RWPE1 (cell line): ENCODE results near the gene SPANXB1.
"Not testable (repeated sequence)": the region's sequence is repeated elsewhere in the genome, so short reads cannot be mapped to it uniquely, and the experiment has no call there.

Experiments used
- CTCF ChIA-PET: fragments of 350-600 bp; sonication (Branson Sonifier 250); formaldehyde crosslinking; extraction: SDS; loops from one replicate; lab custom pipeline; 2021; lab: Yijun Ruan, JAX
- POLR2A ChIA-PET: fragments of 400-600 bp; formaldehyde crosslinking; extraction: SDS; loops from one replicate; lab custom pipeline; 2020; ENCODE audit warnings: antibody characterized with exemption; ENCODE audit not compliant: low non-redundant PET; lab: Yijun Ruan, JAX
- DNase-seq: peaks from one replicate; pipeline ENCODE4 v3.0.0; 2012; ENCODE audit warnings: low spot score
- H3K27ac ChIP-seq: fragments of 450-650 bp; 2 replicates; pipeline ENCODE4 v1.5.1; 2017
- TF ChIP-seq, protein P1 (sequence below): fragments of 450-650 bp; conservative IDR thresholded peaks from 2 replicates; pipeline ENCODE4 v1.5.1; 2017; ENCODE audit warnings: low read depth, mild to moderate bottlenecking

Gene SPANXB1, protein sequence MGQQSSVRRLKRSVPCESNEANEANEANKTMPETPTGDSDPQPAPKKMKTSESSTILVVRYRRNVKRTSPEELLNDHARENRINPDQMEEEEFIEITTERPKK

DNA sequence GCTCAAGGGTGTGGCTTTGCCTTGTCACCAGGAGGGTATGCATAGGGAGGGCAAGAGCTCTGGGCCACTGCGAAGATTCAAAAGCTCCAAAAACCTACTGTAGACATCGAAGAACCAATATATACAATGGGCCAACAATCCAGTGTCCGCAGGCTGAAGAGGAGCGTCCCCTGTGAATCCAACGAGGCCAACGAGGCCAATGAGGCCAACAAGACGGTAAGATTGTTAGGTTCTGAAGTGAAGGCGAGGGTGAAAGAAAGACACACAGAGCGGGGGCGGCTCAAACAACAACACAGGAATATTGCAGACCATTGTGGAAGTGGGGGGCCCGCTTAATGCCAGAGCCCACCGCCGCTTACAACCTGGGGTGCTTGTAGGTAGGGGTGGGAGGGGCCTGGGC lies at the start of gene SPANXB1:
SPANXB1 (plus strand) TSS at position 27 of the 400 bp plus-strand sequence; CDS start at position 127, 100 bp downstream.
- POLR2A ChIA-PET, CTCF ChIA-PET, DNase-seq, H3K27ac ChIP-seq: not testable (repeated sequence)

DNA sequence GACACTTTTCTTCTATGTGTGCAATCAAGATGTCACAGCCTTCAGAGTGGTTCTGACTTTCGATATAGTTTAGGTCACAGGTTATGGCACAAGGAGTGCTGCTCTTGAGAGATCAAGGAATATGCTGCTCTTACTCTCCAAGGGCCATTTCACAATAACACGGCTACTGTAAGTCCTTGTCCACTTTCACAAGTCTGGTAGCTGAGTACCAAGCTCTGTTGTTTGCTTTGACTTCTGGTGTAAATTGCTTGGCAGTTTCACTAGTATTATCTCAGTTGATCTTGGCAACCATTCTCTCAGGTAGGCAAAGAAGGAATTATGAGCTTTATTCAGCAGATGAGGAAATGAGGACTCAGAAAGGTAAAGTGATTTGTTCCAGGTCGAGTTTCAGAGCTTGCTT lies 35.4 kb upstream of the SPANXB1 start:
- CTCF ChIA-PET = no interaction called here
- TF ChIP-seq, protein P1, sequence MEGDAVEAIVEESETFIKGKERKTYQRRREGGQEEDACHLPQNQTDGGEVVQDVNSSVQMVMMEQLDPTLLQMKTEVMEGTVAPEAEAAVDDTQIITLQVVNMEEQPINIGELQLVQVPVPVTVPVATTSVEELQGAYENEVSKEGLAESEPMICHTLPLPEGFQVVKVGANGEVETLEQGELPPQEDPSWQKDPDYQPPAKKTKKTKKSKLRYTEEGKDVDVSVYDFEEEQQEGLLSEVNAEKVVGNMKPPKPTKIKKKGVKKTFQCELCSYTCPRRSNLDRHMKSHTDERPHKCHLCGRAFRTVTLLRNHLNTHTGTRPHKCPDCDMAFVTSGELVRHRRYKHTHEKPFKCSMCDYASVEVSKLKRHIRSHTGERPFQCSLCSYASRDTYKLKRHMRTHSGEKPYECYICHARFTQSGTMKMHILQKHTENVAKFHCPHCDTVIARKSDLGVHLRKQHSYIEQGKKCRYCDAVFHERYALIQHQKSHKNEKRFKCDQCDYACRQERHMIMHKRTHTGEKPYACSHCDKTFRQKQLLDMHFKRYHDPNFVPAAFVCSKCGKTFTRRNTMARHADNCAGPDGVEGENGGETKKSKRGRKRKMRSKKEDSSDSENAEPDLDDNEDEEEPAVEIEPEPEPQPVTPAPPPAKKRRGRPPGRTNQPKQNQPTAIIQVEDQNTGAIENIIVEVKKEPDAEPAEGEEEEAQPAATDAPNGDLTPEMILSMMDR = no peak
- POLR2A ChIA-PET = no interaction called here

DNA sequence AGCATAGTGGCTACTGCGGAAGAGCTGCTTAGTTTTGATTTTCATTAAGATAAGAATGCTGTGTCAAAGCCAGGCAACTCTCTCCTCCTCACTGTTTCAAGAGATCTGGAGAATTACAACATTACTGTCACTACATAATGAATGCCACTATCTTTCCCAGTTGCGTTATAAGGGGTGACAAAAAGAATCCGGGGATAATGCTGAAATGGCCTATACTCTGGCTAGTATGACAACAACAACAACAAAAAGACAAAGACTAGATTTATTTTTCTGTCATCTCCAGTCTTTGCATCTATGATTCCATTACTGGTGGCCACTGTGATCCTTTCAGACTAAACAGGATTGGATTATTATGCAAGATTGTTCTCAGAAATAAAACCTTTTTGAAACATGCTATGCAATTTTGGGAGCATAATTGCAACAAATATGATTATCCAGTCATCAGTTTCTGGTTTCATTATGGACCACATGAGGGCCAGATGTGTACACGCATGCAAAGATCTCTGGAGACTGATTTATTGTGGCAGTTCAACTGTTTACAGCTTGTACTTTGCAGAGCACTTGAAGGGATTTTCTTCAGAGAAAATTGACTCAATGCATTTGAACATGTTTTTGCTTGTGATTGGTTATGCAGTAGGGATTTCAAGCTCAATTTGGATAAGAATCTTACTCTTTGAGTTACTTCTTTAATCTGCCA lies 31.1 kb upstream of the SPANXB1 start:
- ChIA-PET POLR2A (no interaction called here), CTCF (interaction anchor here (0.6 kb wide), 1 partner anchor 970 kb away, joined by 7 read pairs; no protein-coding TSS in a partner anchor)
- no peak overlapping the region for H3K27ac ChIP-seq
- TF ChIP-seq, protein P1 = no peak
- DNase-seq = no peak

More for the DNA sequence above, 35.4 kb upstream of the SPANXB1 start:
- no peak overlapping the region for H3K27ac ChIP-seq
- no peak for DNase-seq

DNA sequence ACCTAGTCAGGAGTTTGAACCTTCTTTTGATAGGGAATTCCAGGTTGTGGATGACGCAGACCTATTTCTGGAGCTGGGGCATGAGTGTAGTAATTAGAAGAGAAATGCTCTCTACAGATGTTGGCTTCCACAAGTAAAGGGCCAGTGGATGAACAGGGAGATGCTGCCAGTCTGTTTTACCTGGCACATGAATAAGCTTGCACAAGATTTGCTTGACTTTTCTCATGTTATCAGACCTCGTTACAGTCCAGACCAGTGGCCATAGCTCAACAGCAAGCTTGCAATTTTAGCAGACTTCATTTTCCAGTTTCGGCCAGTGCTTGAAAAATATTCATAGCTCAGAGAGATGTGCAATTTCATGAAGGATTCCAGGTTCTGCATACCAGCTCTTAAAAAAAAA lies 26.9 kb upstream of the SPANXB1 start:
- CTCF ChIA-PET = no interaction called here
- TF ChIP-seq, protein P1 = no peak
- POLR2A ChIA-PET = no interaction called here
- no peak overlapping the region for H3K27ac ChIP-seq
- DNase-seq = no peak

DNA sequence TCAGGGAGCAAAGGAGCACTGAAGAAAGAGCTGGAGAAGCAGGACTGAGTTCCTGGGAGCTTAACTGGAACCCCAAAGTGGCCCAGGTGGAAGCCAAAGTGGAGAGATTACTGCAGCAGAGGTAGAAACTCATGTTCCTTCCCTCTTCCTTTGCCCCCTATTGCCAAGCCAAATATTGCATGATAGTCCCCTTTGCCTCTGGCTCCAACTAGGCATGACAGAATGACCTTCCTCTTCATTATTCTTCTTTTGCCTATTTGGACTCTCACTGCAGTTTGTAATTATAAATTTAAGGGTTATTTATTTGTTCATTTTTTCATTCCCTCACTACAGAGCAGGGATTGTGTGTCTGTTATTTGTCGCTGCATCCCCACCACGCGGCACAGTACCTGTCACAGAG lies 22.1 kb upstream of the SPANXB1 start:
- CTCF ChIA-PET = no interaction called here

DNA sequence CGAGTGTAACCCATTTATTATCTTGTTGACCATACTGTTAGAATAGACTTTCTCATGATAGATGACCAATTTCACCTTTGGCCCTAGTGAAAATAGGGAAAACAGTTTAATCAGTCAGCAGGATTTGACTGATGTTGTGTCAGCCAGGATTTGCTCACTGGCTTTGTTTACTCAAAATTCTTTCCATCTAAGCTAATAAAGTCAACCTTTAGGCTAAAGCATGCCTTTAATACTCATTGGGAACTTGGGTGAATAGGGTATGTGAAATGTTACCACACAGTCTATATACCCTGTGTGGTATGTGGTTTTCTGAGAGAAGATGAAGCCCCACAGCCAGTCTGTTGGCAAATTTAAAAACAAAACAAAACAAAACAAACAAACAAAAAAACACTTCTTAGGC lies 18.7 kb upstream of the SPANXB1 start:
- TF ChIP-seq, protein P1 = no peak
- no peak overlapping the region for H3K27ac ChIP-seq
- POLR2A ChIA-PET = no interaction called here
- DNase-seq = no peak
- CTCF ChIA-PET = no interaction called here

More for the DNA sequence above, 22.1 kb upstream of the SPANXB1 start:
- TF ChIP-seq, protein P1 = no peak
- DNase-seq = no peak
- no peak overlapping the region for H3K27ac ChIP-seq
- POLR2A ChIA-PET = no interaction called here

DNA sequence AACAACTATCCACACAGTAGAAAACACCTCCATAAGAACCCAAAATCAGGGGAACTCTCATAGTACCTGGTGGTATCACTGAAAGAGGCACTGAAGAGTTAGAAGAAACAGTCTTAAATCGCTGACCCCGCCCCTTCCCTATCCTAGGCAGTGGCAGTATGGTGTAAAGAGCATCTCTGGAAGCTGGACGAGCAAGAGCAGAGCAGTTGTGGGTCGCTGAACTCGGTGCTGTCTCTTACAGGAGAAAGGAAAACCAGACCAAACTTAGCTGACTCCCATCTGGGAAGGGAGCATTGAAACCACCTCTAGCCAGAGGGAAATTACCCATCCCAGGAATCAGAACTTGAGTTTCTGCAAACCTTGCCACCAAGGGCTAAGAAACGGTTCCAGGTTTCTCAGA lies 2.8 kb downstream of the SPANXB1 start:
- DNase-seq, POLR2A ChIA-PET, H3K27ac ChIP-seq, CTCF ChIA-PET: not testable (repeated sequence)

DNA sequence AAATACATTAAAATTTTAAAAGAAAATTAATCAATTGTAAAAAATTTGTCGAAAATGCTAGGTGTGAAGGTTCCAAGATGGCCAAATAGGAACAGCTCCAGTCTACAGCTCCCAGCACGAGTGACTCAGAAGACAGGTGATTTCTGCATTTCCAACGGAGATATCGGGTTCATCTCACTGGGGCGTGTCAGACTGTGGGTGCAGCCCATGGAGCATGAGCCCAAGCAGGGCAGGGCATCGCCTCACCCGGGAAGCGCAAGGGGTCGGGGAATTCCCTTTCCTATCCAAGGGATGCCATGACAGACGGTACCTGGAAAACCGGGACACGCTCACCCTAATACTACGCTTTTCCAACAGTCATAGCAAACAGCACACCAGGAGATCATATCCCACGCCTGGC lies 41.9 kb downstream of the SPANXB1 start:
- CTCF ChIA-PET, DNase-seq, H3K27ac ChIP-seq, POLR2A ChIA-PET: not testable (repeated sequence)

DNA sequence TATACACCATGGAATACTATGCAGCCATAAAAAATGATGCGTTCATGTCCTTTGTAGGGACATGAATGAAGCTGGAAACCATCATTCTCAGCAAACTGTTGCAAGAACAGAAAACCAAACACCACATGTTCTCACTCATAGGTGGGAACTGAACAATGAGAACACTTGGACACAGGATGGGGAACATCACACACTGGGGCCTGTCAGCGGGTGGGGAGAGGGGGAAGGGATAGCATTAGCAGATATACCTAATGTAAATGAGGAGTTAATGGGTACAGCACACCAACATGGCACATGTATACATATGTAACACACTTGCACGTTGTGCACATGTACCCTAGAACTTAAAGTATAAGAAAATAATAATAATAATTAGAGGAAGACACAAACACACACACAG lies 47.5 kb downstream of the SPANXB1 start:
- DNase-seq, H3K27ac ChIP-seq, CTCF ChIA-PET, POLR2A ChIA-PET: not testable (repeated sequence)

DNA sequence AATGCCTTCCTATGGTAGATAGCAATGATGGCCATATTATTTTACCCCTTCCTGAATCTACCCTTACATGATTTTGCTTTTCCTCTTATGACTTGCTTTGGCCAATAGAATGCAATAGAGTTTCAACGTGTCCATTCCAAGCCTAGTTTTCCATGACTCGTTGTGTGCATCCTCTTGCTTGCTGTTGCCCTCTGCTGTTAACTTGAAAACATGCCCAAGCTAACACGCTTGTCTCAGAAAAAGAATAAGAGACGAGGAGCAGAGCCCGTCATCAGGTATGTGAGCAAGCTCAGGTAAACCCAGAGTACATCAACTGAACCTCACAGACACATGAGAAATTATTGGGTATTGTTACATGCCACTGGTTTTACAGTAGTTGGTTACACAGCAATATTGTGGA lies 49.7 kb downstream of the SPANXB1 start:
- H3K27ac ChIP-seq, DNase-seq, POLR2A ChIA-PET, CTCF ChIA-PET: not testable (repeated sequence)
